Nephron progenitor cell (in vitro differentiated cells): ENCODE data around the gene PSMC3IP.
A peak's percentile ranks its signal among the peaks of the same experiment; 100 is the strongest.
"Not testable (repeated sequence)": the region's sequence is repeated elsewhere in the genome, so short reads cannot be mapped to it uniquely, and the experiment has no call there.

Experiments
- DNase-seq: peaks from one replicate; pipeline ENCODE4 v3.0.0; 2021
- H3K27ac Mint-ChIP-seq: 2 replicates; pipeline ENCODE4 v1.8.0; 2021; ENCODE audit warnings: mild to moderate bottlenecking, moderate library complexity, mixed read lengths
- H3K27me3 Mint-ChIP-seq: 2 replicates; pipeline ENCODE4 v1.8.0; 2021; ENCODE audit warnings: mild to moderate bottlenecking, low read depth, mixed read lengths; ENCODE audit not compliant: poor library complexity
- H3K36me3 Mint-ChIP-seq: 2 replicates; pipeline ENCODE4 v1.8.0; 2021; ENCODE audit warnings: low read depth, mixed read lengths
- H3K4me1 Mint-ChIP-seq: 2 replicates; pipeline ENCODE4 v1.8.0; 2021; ENCODE audit warnings: mixed read lengths
- H3K4me3 Mint-ChIP-seq: 2 replicates; pipeline ENCODE4 v1.8.0; 2021; ENCODE audit warnings: mild to moderate bottlenecking, moderate library complexity, mixed read lengths
- H3K9me3 Mint-ChIP-seq: 2 replicates; pipeline ENCODE4 v1.8.0; 2021; ENCODE audit warnings: mild to moderate bottlenecking, moderate library complexity, mixed read lengths
- CTCF ChIP-seq: fragments of 200-600 bp; sonication (generic); IDR thresholded peaks from 2 replicates; pipeline ENCODE4 v1.5.0; 2021; ENCODE audit warnings: antibody characterized with exemption

Gene PSMC3IP

GRCh38 chr17:42577532-42578281 is at the start of gene PSMC3IP:
Gene PSMC3IP, minus strand, starts transcription at chr17:42577729. Its CDS starts 43 bp downstream, at chr17:42577686.
- TF ChIP-seq CTCF, result peak; percentile 20
- Mint-ChIP-seq H3K4me3 (peak within 1 kb of the TSS; percentile 96), H3K36me3 (peaks cover 29% of the 10 kb centered on the region), H3K27me3 (no peaks in the 10 kb centered on the region), H3K9me3 (no peaks in the 10 kb centered on the region), H3K27ac (peak within 1 kb of the TSS; percentile 99), H3K4me1 (peaks cover 41% of the 10 kb centered on the region)
- DNase-seq, result peak; percentile 94

GRCh38 chr17:42623732-42624596 is 46.4 kb upstream of the PSMC3IP start:
- TF ChIP-seq CTCF, result no peak
- Mint-ChIP-seq H3K4me1 (peaks cover 7% of the 10 kb centered on the region), H3K27me3 (peaks cover 4% of the 10 kb centered on the region), H3K9me3 (no peaks in the 10 kb centered on the region), H3K36me3 (no peaks in the 10 kb centered on the region), H3K4me3 (no peak overlapping the region), H3K27ac (no peak overlapping the region)
- DNase-seq, result no peak

- no peak for DNase-seq
- Mint-ChIP-seq H3K27ac (no peak overlapping the region), H3K4me3 (no peak overlapping the region), H3K4me1 (peaks cover 14% of the 10 kb centered on the region), H3K9me3 (no peaks in the 10 kb centered on the region), H3K27me3 (peaks cover 4% of the 10 kb centered on the region), H3K36me3 (no peaks in the 10 kb centered on the region)
- TF ChIP-seq CTCF, result no peak
Measured at GRCh38 chr17:42623271-42623670, 45.7 kb upstream of the PSMC3IP start.

- H3K4me3 Mint-ChIP-seq, H3K27me3 Mint-ChIP-seq, H3K9me3 Mint-ChIP-seq, H3K36me3 Mint-ChIP-seq, DNase-seq, H3K27ac Mint-ChIP-seq: not testable (repeated sequence)
- peaks cover 12% of the 10 kb centered on the region for H3K4me1 Mint-ChIP-seq
Measured at GRCh38 chr17:42621987-42622386, 44.5 kb upstream of the PSMC3IP start.

- Mint-ChIP-seq H3K27ac (peak overlapping the region; percentile 57), H3K9me3 (no peaks in the 10 kb centered on the region), H3K36me3 (peaks cover 23% of the 10 kb centered on the region), H3K27me3 (no peaks in the 10 kb centered on the region), H3K4me3 (no peak overlapping the region), H3K4me1 (peaks cover 12% of the 10 kb centered on the region)
- no peak for TF ChIP-seq CTCF
- DNase-seq, result peak; percentile 19
Measured at GRCh38 chr17:42618442-42619150, 41.1 kb upstream of the PSMC3IP start.

- DNase-seq, result no peak
- H3K4me1 Mint-ChIP-seq, result peaks cover 12% of the 10 kb centered on the region
- H3K9me3 Mint-ChIP-seq, result no peaks in the 10 kb centered on the region
- no peak overlapping the region for H3K4me3 Mint-ChIP-seq
- peak overlapping the region; percentile 57 for H3K27ac Mint-ChIP-seq
- peaks cover 27% of the 10 kb centered on the region for H3K36me3 Mint-ChIP-seq
- H3K27me3 Mint-ChIP-seq, result no peaks in the 10 kb centered on the region
- TF ChIP-seq CTCF, result no peak
Measured at GRCh38 chr17:42617956-42618431, 40.5 kb upstream of the PSMC3IP start.
